Osteocyte (in vitro differentiated cells): ENCODE measurements around the gene MEA1. TPM values are rescaled to one million over a fixed set of nuclear protein-coding genes. Genes with fewer than 3 reads are reported as not detected.
A peak's percentile ranks its signal among the peaks of the same experiment; 100 is the strongest.

Experiments
- DNase-seq: peaks from one replicate; pipeline ENCODE4 v3.0.0; 2021; ENCODE audit warnings: mixed read lengths; ENCODE audit not compliant: unreplicated experiment; ENCODE audit errors: extremely low spot score
- H3K27ac Mint-ChIP-seq: one replicate; pipeline ENCODE4 v1.8.0; 2021; ENCODE audit warnings: mild to moderate bottlenecking, mixed read lengths; ENCODE audit not compliant: unreplicated experiment
- H3K27me3 Mint-ChIP-seq: one replicate; pipeline ENCODE4 v1.8.0; 2021; ENCODE audit warnings: mixed read lengths; ENCODE audit not compliant: unreplicated experiment
- H3K36me3 Mint-ChIP-seq: one replicate; pipeline ENCODE4 v1.8.0; 2021; ENCODE audit warnings: mixed read lengths; ENCODE audit not compliant: unreplicated experiment
- H3K4me1 Mint-ChIP-seq: one replicate; pipeline ENCODE4 v1.8.0; 2021; ENCODE audit warnings: mixed read lengths; ENCODE audit not compliant: unreplicated experiment
- H3K4me3 Mint-ChIP-seq: one replicate; pipeline ENCODE4 v1.8.0; 2021; ENCODE audit warnings: mild to moderate bottlenecking, moderate library complexity, mixed read lengths; ENCODE audit not compliant: unreplicated experiment
- H3K9me3 Mint-ChIP-seq: one replicate; pipeline ENCODE4 v1.8.0; 2021; ENCODE audit warnings: mixed read lengths; ENCODE audit not compliant: unreplicated experiment
- CTCF ChIP-seq: fragments of 200-600 bp; sonication (generic); IDR thresholded peaks from 2 replicates; pipeline ENCODE4 v1.5.0; 2021; ENCODE audit warnings: antibody characterized with exemption, mild to moderate bottlenecking, moderate library complexity
- total RNA-seq: library from RNA; stranded (reverse); gene quantifications from 2 replicates; pipeline ENCODE4 v1.2.1, GENCODE V29; 2021

The MEA1 gene
- total RNA-seq, 1 donor from 2014 or later: 67.8 TPM

DNA sequence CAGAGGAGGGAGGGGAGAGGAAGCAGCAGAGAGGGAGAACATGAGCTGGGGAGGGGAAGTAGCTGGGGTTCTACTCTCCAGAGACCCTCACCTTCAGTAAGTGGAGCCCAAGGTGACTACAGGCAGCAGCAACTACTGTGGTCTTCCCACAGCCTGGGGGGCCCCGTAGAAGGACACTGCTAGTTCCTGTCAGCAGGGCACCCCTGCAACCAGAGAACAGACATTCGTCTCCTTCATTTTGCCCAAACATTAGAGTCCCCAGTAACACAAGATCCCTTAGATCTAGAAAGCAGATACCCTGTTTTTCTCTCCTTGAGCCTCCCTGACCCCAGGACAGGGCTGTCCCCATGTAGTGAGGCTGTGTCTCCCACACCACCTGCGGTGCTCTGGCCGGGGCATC lies 45.0 kb downstream of the MEA1 start:
- no peaks in the 10 kb centered on the region for H3K4me1 Mint-ChIP-seq
- DNase-seq: no peak
- no peak for TF ChIP-seq CTCF
- H3K27ac Mint-ChIP-seq: no peak overlapping the region
- H3K36me3 Mint-ChIP-seq: peaks cover 18% of the 10 kb centered on the region
- no peaks in the 10 kb centered on the region for H3K27me3 Mint-ChIP-seq
- H3K9me3 Mint-ChIP-seq: no peaks in the 10 kb centered on the region
- no peak overlapping the region for H3K4me3 Mint-ChIP-seq

DNA sequence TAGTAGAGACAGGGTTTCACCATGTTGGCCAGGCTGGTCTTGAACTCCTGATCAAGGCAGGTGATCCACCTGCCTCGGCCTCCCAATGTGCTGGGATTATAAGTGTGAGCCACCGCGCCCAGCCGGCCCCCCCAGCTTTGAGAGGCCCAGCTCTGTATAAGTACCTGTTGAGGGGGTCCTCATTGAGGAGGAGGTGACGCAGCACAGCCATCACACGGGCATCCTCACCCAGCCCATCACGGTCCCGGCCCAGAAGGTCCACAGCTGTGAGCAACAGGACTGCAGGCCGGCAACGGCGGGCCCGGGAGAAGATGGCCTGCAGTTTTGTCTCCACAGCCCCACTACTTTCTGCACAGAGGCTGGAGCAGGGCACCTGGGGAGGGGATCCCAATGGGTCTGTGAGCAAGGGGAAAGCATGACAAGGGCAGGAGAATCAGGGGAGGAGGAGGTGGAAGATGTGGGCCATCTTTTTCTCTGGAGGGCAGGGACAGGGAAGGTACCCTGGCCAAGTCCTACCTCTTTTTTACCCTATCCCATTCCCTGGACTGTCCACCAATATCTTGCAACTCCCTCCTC lies 45.5 kb downstream of the MEA1 start:
- Mint-ChIP-seq H3K9me3 (no peaks in the 10 kb centered on the region), H3K27me3 (no peaks in the 10 kb centered on the region), H3K4me3 (no peak overlapping the region), H3K36me3 (peaks cover 18% of the 10 kb centered on the region), H3K4me1 (no peaks in the 10 kb centered on the region), H3K27ac (no peak overlapping the region)
- no peak for TF ChIP-seq CTCF
- DNase-seq: no peak

- no peak for DNase-seq
- no peak overlapping the region for H3K27ac Mint-ChIP-seq
- no peaks in the 10 kb centered on the region for H3K27me3 Mint-ChIP-seq
- peaks cover 24% of the 10 kb centered on the region for H3K36me3 Mint-ChIP-seq
- H3K4me3 Mint-ChIP-seq: no peak overlapping the region
- no peak for TF ChIP-seq CTCF
- no peaks in the 10 kb centered on the region for H3K9me3 Mint-ChIP-seq
- no peaks in the 10 kb centered on the region for H3K4me1 Mint-ChIP-seq
Observed at GRCh38 chr6:42967228-42967627, 46.5 kb downstream of the MEA1 start.

DNA sequence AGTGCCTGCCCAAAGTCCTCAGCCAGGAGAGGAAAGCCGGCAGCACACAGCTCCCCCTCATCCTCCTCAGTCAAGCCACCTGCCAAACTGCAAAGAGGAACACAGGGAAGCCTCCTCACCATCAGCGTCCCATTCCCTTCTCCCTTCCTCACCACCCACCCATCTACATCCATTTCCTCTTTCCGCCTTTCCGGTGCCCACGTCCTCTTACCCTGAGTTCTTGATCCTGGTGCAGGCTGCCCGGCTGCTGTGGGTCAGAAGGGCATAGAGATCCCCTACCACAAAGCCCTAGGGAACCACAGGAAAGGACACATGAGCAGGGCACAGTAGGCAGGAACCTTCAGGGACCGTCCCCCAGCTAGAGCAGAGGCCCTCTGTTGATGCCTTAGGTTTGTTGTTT lies 47.2 kb downstream of the MEA1 start:
- Mint-ChIP-seq H3K36me3 (peaks cover 23% of the 10 kb centered on the region), H3K27me3 (no peaks in the 10 kb centered on the region), H3K9me3 (no peaks in the 10 kb centered on the region), H3K27ac (no peak overlapping the region), H3K4me3 (no peak overlapping the region), H3K4me1 (no peaks in the 10 kb centered on the region)
- DNase-seq: no peak
- no peak for TF ChIP-seq CTCF

DNA sequence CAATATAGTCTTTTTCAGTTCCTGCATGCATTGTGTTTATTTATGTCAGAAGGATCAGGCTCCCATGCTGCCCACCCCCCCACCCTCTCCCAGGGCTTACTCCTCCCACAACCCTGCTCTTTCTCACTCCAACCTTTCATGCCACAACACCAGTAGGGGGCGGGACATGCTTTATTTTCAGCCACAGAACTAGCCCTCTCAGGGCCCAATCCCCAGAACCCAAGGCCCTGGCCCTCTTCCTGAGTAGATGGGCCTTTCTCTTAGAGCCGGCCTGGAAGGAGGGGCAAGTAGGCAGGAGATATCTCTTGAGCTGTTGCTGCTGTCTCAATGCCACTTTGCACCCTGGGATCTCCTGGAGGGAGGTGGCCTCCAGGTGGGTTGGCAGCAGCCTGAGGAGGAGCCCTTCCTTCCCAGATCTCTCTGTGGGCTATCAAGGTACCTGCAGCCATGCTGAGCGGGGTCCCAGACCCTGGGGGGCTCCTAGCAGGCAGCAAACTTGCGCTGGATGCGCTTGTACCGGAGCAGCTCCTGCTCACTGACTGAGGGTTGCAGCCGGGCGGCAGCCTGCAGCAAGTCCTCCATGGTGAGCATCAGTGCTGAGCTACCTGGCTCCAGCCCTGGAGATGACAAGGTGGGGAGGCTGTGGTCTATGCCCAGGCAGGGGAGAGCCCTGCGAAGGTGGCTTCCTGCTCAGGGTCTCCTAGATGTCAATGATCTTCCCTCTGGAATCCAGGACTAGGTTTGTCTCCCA lies 49.7 kb downstream of the MEA1 start:
- Mint-ChIP-seq H3K4me1 (peaks cover 17% of the 10 kb centered on the region), H3K9me3 (no peaks in the 10 kb centered on the region), H3K27ac (no peak overlapping the region), H3K36me3 (peaks cover 22% of the 10 kb centered on the region), H3K27me3 (no peaks in the 10 kb centered on the region), H3K4me3 (no peak overlapping the region)
- peak; percentile 30 for TF ChIP-seq CTCF
- DNase-seq: no peak
